K562 (cell line): ENCODE results near the gene NFS1. TPM values are rescaled to one million over a fixed set of nuclear protein-coding genes. Genes with fewer than 3 reads are reported as not detected.

Experiments
- ATF4 ChIP-seq: fragments of 450-650 bp; formaldehyde crosslinking; IDR thresholded peaks from 2 replicates; pipeline ENCODE4 v1.4.0; 2022; ENCODE audit warnings: mild to moderate bottlenecking, moderate library complexity
- ESRRB ChIP-seq: fragments of 250-450 bp; sonication (Bioruptor Pico); IDR thresholded peaks from 2 replicates; pipeline ENCODE4 v1.5.0; 2020; ENCODE audit warnings: mild to moderate bottlenecking, moderate library complexity, borderline replicate concordance
- HNRNPH1 ChIP-seq: fragments of 200-400 bp; formaldehyde crosslinking; optimal IDR thresholded peaks from 2 replicates; pipeline ENCODE3; 2017; ENCODE audit warnings: low read depth, mild to moderate bottlenecking, low read length, moderate library complexity
- MGA ChIP-seq: fragments of 450-650 bp; IDR thresholded peaks from 2 replicates; pipeline ENCODE4 v1.6.1; 2016; ENCODE audit warnings: mild to moderate bottlenecking, moderate library complexity
- MNT ChIP-seq, 2 experiments: fragments of 450-650 bp; conservative IDR thresholded peaks; 2 replicates each; pipeline ENCODE4 v1.6.1; 2017; ENCODE audit warnings: mild to moderate bottlenecking in 2 of 2, moderate library complexity in 2 of 2
- SPI1 ChIP-seq: IDR thresholded peaks from 2 replicates; pipeline ENCODE4 v1.6.1; 2011; ENCODE audit warnings: low read depth, low read length, control low read depth, borderline replicate concordance
- ZNF324 ChIP-seq: fragments of 250-450 bp; sonication (Bioruptor Pico); IDR thresholded peaks from 2 replicates; pipeline ENCODE4 v1.4.0; 2020; ENCODE audit warnings: mild to moderate bottlenecking
- ZNF408 ChIP-seq: fragments of 250-450 bp; sonication (Bioruptor Pico); IDR thresholded peaks from 2 replicates; pipeline ENCODE4 v1.4.0; 2020; ENCODE audit warnings: low read depth, mild to moderate bottlenecking, moderate library complexity
- ZNF511 ChIP-seq: sonication (generic); formaldehyde crosslinking; IDR thresholded peaks from 2 replicates; pipeline ENCODE4 v1.8.0; 2022; ENCODE audit warnings: mild to moderate bottlenecking, missing genetic modification reagents
- ZNF780A ChIP-seq: fragments of 250-450 bp; sonication (Bioruptor Pico); IDR thresholded peaks from 2 replicates; pipeline ENCODE4 v1.5.0; 2021; ENCODE audit warnings: mild to moderate bottlenecking
- polyA plus RNA-seq, 8 experiments: library from polyadenylated mRNA; depleted of rRNA in 4 of 8; stranded (reverse) in 5 of 8; unstranded in 3 of 8; fragments of >200 nt; fragmentation: Nextera tagmentation in 2 of 8; fragmentation: Illumina TruSeq in 1 of 8; extraction: Ambion mirVana in 2 of 8; extraction: Trizol in 1 of 8; gene quantifications; 2 replicates each; pipeline versions ENCODE4 v1.2.1 to v1.2.3, GENCODE V29; 2011 to 2014; ENCODE audit warnings: inconsistent platforms in 1 of 8, missing spikeins in 1 of 8
- total RNA-seq, 7 experiments: library from RNA; depleted of rRNA in 6 of 7; stranded (reverse); fragments of >200 nt in 6 of 7; fragmentation: Illumina TruSeq in 2 of 7; extraction: Trizol in 2 of 7; gene quantifications; 2 replicates each; pipeline versions ENCODE4 v1.2.1 to v1.2.3, GENCODE V29; 2011 to 2021; ENCODE audit warnings: low replicate concordance in 1 of 7

The NFS1 gene
- total and polyA plus RNA-seq, 9 of the 15 experiments (the other 6 are each of a cell fraction or from before 2014, with no cell fraction given): 11.5 to 84.8 (median 47.1) TPM

GRCh38 chr20:35699127-35699956 lies at the start of gene NFS1, which contains the start of gene ROMO1 (continued):
- TF ChIP-seq MNT (conservative IDR thresholded peaks at IDR 0.05) (peak; percentile 78 to 91), ESRRB (CRISPR knock-in tag) (no peak), ATF4 (CRISPR knock-in tag) (no peak), MGA (no peak), ZNF780A (CRISPR knock-in tag) (no peak), ZNF511 (CRISPR knock-in tag) (0 out of 2 replicates have a peak, but pooled peaks have one; percentile 46), ZNF408 (no peak), SPI1 (no peak), HNRNPH1 (no peak), ZNF324 (CRISPR knock-in tag) (no peak)
